ENCODE data around the gene PPP2R5E.

GRCh38 chr14:63565448-63565847 is 22.3 kb upstream of the PPP2R5E start:
- TF ChIP-seq EZH2 (IDR thresholded peaks at IDR 0.05; ENCODE audit: borderline replicate concordance) (no peak), CTCF (IDR thresholded peaks at IDR 0.05; ENCODE audit: poor library complexity) (no peak), EZH2phosphoT487 (IDR thresholded peaks at IDR 0.05; ENCODE audit: low read depth, severe bottlenecking, unreplicated experiment) (no peak)
